ENCODE results near the gene AMIGO3. TPM values are rescaled to one million over a fixed set of nuclear protein-coding genes. Genes with fewer than 3 reads are reported as not detected.

Gene AMIGO3
- total and polyA plus RNA-seq, 2 donors (not counting 1 experiment from before 2014, with no cell fraction given), result 11.1 TPM; not detected in 1

GRCh38 chr3:49707113-49707480, 12.4 kb downstream of the AMIGO3 start:
- DNase-seq (no peak), ATAC-seq (ENCODE audit: low read depth) (no peak)
- H3K4me3 Mint-ChIP-seq, result no peak overlapping the region
- Histone ChIP-seq H3K79me2 (ENCODE audit: control insufficient read depth, insufficient read depth, low read length) (no peaks in the 10 kb centered on the region), H3K4me3 (ENCODE audit: control extremely low read depth in 1 of 5, extremely low read depth in 1 of 5, insufficient read depth in 1 of 5, low read depth in 2 of 5, low read length in 4 of 5) (no peak overlapping the region), H3K4me2 (replicated peaks; ENCODE audit: low read depth, low read length, poor library complexity, severe bottlenecking) (no peak overlapping the region), H3K27me3 (replicated peaks in 1 of 4; ENCODE audit: control extremely low read depth in 1 of 4, control insufficient read depth in 3 of 4, insufficient read depth in 4 of 4, low read length in 3 of 4) (no peaks in the 10 kb centered on the region), H3K27ac (ENCODE audit: low read length in 2 of 2) (no peak overlapping the region), H3K4me1 (ENCODE audit: control insufficient read depth in 2 of 2, insufficient read depth in 2 of 2, low read length in 2 of 2) (no peaks in the 10 kb centered on the region), H2AFZ (ENCODE audit: insufficient read depth, low read depth, low read length, poor library complexity, severe bottlenecking) (no peak overlapping the region), H3K9me3 (ENCODE audit: control extremely low read depth in 1 of 3, control insufficient read depth in 2 of 3, insufficient read depth in 1 of 3, low read length in 2 of 3) (peaks cover 0 to 3% (median 0%) of the 10 kb centered on the region in 3 donors), H3K36me3 (replicated peaks in 1 of 2; ENCODE audit: control extremely low read depth in 1 of 2, control insufficient read depth in 1 of 2, extremely low read depth in 1 of 2, insufficient read depth in 2 of 2, low read length in 1 of 2) (peaks cover 0 to 25% of the 10 kb centered on the region in 2 experiments), H3K9ac (ENCODE audit: low read length) (no peak overlapping the region), H4K20me1 (ENCODE audit: control insufficient read depth, insufficient read depth, low read length, poor library complexity, severe bottlenecking) (no peaks in the 10 kb centered on the region)
- no peak for TF ChIP-seq CTCF (IDR thresholded peaks at IDR 0.05)
- TF ChIP-seq EZH2 (IDR thresholded peaks at IDR 0.05; ENCODE audit: borderline replicate concordance, insufficient read depth, low read depth, low read length, poor library complexity, severe bottlenecking), result no peak
- intact Hi-C loops (cut with micrococcal nuclease), result no loop called here
- H3K9me3 Mint-ChIP-seq (ENCODE audit: insufficient read depth), result no peaks in the 10 kb centered on the region
- POLR2A ChIA-PET, result no interaction called here
- H3K4me1 Mint-ChIP-seq, result peaks cover 6% of the 10 kb centered on the region
- CTCF ChIA-PET, result interaction anchor here (1.2 to 1.4 kb wide), 2 partner anchors 11 to 168 kb away, joined by 3 read pairs; no protein-coding TSS in a partner anchor
- H3K27me3 Mint-ChIP-seq, result no peaks in the 10 kb centered on the region
- 94% methylated on average over 4 of the region's 4 CpGs for WGBS (ENCODE audit: insufficient coverage)
- no peak overlapping the region for H3K27ac Mint-ChIP-seq

- Mint-ChIP-seq H3K4me1 (peaks cover 6% of the 10 kb centered on the region), H3K9me3 (ENCODE audit: insufficient read depth) (no peaks in the 10 kb centered on the region), H3K27ac (no peak overlapping the region), H3K4me3 (no peak overlapping the region), H3K27me3 (no peaks in the 10 kb centered on the region)
- Histone ChIP-seq H3K4me3 (ENCODE audit: control extremely low read depth in 1 of 5, extremely low read depth in 1 of 5, insufficient read depth in 1 of 5, low read depth in 2 of 5, low read length in 4 of 5) (no peak overlapping the region), H2AFZ (ENCODE audit: insufficient read depth, low read depth, low read length, poor library complexity, severe bottlenecking) (no peak overlapping the region), H3K4me2 (replicated peaks; ENCODE audit: low read depth, low read length, poor library complexity, severe bottlenecking) (no peak overlapping the region), H3K27me3 (replicated peaks in 1 of 4; ENCODE audit: control extremely low read depth in 1 of 4, control insufficient read depth in 3 of 4, insufficient read depth in 4 of 4, low read length in 3 of 4) (no peaks in the 10 kb centered on the region), H4K20me1 (ENCODE audit: control insufficient read depth, insufficient read depth, low read length, poor library complexity, severe bottlenecking) (no peaks in the 10 kb centered on the region), H3K9me3 (ENCODE audit: control extremely low read depth in 1 of 3, control insufficient read depth in 2 of 3, insufficient read depth in 1 of 3, low read length in 2 of 3) (peaks cover 0 to 3% (median 0%) of the 10 kb centered on the region in 3 donors), H3K9ac (ENCODE audit: low read length) (no peak overlapping the region), H3K4me1 (ENCODE audit: control insufficient read depth in 2 of 2, insufficient read depth in 2 of 2, low read length in 2 of 2) (no peaks in the 10 kb centered on the region), H3K79me2 (ENCODE audit: control insufficient read depth, insufficient read depth, low read length) (no peaks in the 10 kb centered on the region), H3K27ac (ENCODE audit: low read length in 2 of 2) (no peak overlapping the region), H3K36me3 (replicated peaks in 1 of 2; ENCODE audit: control extremely low read depth in 1 of 2, control insufficient read depth in 1 of 2, extremely low read depth in 1 of 2, insufficient read depth in 2 of 2, low read length in 1 of 2) (peaks cover 0 to 30% of the 10 kb centered on the region in 2 experiments)
- CTCF ChIA-PET, result interaction anchor here (1.0 to 1.4 kb wide), 2 partner anchors 132 to 167 kb away, joined by 3 read pairs; no protein-coding TSS in a partner anchor
- no peak for ATAC-seq (ENCODE audit: low read depth)
- WGBS (ENCODE audit: insufficient coverage), result 97% methylated on average over 9 of the region's 9 CpGs
- TF ChIP-seq CTCF (IDR thresholded peaks at IDR 0.05) (no peak), EZH2 (IDR thresholded peaks at IDR 0.05; ENCODE audit: borderline replicate concordance, insufficient read depth, low read depth, low read length, poor library complexity, severe bottlenecking) (no peak)
- POLR2A ChIA-PET, result no interaction called here
- intact Hi-C loops (cut with micrococcal nuclease), result no loop called here
- no peak for DNase-seq
These were observed 12.9 kb downstream of the AMIGO3 start for GRCh38 chr3:49706456-49707112.

Measured in B cell (primary cell).